ENCODE data around the gene CTNNA2. TPM values are rescaled to one million over a fixed set of nuclear protein-coding genes. Genes with fewer than 3 reads are reported as not detected.

Gene CTNNA2
- total RNA-seq, 1 experiment from 2014 or later: 0.54 TPM

- ATAC-seq: no peak
- TF ChIP-seq, protein P1, sequence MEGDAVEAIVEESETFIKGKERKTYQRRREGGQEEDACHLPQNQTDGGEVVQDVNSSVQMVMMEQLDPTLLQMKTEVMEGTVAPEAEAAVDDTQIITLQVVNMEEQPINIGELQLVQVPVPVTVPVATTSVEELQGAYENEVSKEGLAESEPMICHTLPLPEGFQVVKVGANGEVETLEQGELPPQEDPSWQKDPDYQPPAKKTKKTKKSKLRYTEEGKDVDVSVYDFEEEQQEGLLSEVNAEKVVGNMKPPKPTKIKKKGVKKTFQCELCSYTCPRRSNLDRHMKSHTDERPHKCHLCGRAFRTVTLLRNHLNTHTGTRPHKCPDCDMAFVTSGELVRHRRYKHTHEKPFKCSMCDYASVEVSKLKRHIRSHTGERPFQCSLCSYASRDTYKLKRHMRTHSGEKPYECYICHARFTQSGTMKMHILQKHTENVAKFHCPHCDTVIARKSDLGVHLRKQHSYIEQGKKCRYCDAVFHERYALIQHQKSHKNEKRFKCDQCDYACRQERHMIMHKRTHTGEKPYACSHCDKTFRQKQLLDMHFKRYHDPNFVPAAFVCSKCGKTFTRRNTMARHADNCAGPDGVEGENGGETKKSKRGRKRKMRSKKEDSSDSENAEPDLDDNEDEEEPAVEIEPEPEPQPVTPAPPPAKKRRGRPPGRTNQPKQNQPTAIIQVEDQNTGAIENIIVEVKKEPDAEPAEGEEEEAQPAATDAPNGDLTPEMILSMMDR (IDR thresholded peaks at IDR 0.05): no peak
- TF ChIP-seq TCF7L2 (IDR thresholded peaks at IDR 0.05; ENCODE audit: low read depth, low read length) (no peak), SIN3A (IDR thresholded peaks at IDR 0.05; ENCODE audit: borderline replicate concordance, insufficient read depth, low read depth, low read length) (no peak), POLR2AphosphoS5 (IDR thresholded peaks at IDR 0.05; ENCODE audit: low read depth, low read length) (no peak)
- TF ChIP-seq, protein P2, sequence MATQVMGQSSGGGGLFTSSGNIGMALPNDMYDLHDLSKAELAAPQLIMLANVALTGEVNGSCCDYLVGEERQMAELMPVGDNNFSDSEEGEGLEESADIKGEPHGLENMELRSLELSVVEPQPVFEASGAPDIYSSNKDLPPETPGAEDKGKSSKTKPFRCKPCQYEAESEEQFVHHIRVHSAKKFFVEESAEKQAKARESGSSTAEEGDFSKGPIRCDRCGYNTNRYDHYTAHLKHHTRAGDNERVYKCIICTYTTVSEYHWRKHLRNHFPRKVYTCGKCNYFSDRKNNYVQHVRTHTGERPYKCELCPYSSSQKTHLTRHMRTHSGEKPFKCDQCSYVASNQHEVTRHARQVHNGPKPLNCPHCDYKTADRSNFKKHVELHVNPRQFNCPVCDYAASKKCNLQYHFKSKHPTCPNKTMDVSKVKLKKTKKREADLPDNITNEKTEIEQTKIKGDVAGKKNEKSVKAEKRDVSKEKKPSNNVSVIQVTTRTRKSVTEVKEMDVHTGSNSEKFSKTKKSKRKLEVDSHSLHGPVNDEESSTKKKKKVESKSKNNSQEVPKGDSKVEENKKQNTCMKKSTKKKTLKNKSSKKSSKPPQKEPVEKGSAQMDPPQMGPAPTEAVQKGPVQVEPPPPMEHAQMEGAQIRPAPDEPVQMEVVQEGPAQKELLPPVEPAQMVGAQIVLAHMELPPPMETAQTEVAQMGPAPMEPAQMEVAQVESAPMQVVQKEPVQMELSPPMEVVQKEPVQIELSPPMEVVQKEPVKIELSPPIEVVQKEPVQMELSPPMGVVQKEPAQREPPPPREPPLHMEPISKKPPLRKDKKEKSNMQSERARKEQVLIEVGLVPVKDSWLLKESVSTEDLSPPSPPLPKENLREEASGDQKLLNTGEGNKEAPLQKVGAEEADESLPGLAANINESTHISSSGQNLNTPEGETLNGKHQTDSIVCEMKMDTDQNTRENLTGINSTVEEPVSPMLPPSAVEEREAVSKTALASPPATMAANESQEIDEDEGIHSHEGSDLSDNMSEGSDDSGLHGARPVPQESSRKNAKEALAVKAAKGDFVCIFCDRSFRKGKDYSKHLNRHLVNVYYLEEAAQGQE (IDR thresholded peaks at IDR 0.05; ENCODE audit: insufficient read depth in 1 of 2, low read depth in 2 of 2, low read length in 1 of 2): no peak
- in situ Hi-C loops (cut with HindIII; ENCODE audit: low pct_unique_long_range_greater_than_20kb, low sequenced_read_pairs) (no loop called here), intact Hi-C loops (cut with micrococcal nuclease; ENCODE audit: unreplicated experiment) (no loop called here)
- H3K4me1 ChIP-seq (ENCODE audit: control insufficient read depth, insufficient read depth, low read length): no peaks in the 10 kb centered on the region
- H3K36me3 ChIP-seq (ENCODE audit: control insufficient read depth, insufficient read depth, low read length): no peaks in the 10 kb centered on the region
- DNase-seq (ENCODE audit: low read depth, low spot score): no peak
- H3K27ac ChIP-seq (ENCODE audit: low read length): no peak overlapping the region
- H3K4me3 ChIP-seq (ENCODE audit: low read depth in 2 of 2, low read length in 2 of 2): no peak overlapping the region
- ChIA-PET POLR2A (no interaction called here), CTCF (no interaction called here)
- BruUV-seq (replicated peaks): no TSS peak
- H3K9me3 ChIP-seq (ENCODE audit: control insufficient read depth, insufficient read depth, low read depth, low read length): no peaks in the 10 kb centered on the region
- H3K27me3 ChIP-seq (ENCODE audit: control insufficient read depth, insufficient read depth, low read length): no peaks in the 10 kb centered on the region; the same call in 1 of the 2 replicates
Measured at GRCh38 chr2:80462654-80463053, 949.8 kb downstream of the CTNNA2 start.

- Histone ChIP-seq H3K9me3 (ENCODE audit: control insufficient read depth, insufficient read depth, low read depth, low read length) (no peaks in the 10 kb centered on the region), H3K36me3 (ENCODE audit: control insufficient read depth, insufficient read depth, low read length) (no peaks in the 10 kb centered on the region), H3K4me3 (ENCODE audit: low read depth in 2 of 2, low read length in 2 of 2) (no peak overlapping the region), H3K27me3 (ENCODE audit: control insufficient read depth, insufficient read depth, low read length) (no peaks in the 10 kb centered on the region; the same call in 1 of the 2 replicates), H3K4me1 (ENCODE audit: control insufficient read depth, insufficient read depth, low read length) (no peaks in the 10 kb centered on the region), H3K27ac (ENCODE audit: low read length) (no peak overlapping the region)
- no peak for DNase-seq (ENCODE audit: low read depth, low spot score)
- POLR2A ChIA-PET: no interaction called here
- no peak for ATAC-seq
- in situ Hi-C loops (cut with HindIII; ENCODE audit: low pct_unique_long_range_greater_than_20kb, low sequenced_read_pairs) (no loop called here), intact Hi-C loops (cut with micrococcal nuclease; ENCODE audit: unreplicated experiment) (no loop called here)
- TF ChIP-seq POLR2AphosphoS5 (IDR thresholded peaks at IDR 0.05; ENCODE audit: low read depth, low read length) (no peak), TCF7L2 (IDR thresholded peaks at IDR 0.05; ENCODE audit: low read depth, low read length) (no peak), SIN3A (IDR thresholded peaks at IDR 0.05; ENCODE audit: borderline replicate concordance, insufficient read depth, low read depth, low read length) (no peak)
- TF ChIP-seq, protein P1 (IDR thresholded peaks at IDR 0.05): no peak
- TF ChIP-seq, protein P2 (IDR thresholded peaks at IDR 0.05; ENCODE audit: insufficient read depth in 1 of 2, low read depth in 2 of 2, low read length in 1 of 2): no peak
- CTCF ChIA-PET: no interaction called here
- no TSS peak for BruUV-seq (replicated peaks)
Measured at GRCh38 chr2:80464275-80464674, 951.4 kb downstream of the CTNNA2 start.

All from Panc1 (cell line).